ENCODE results near the gene STX4. TPM values are rescaled to one million over a fixed set of nuclear protein-coding genes. Genes with fewer than 3 reads are reported as not detected.
A peak's percentile ranks its signal among the peaks of the same experiment; 100 is the strongest.

Gene STX4
- total RNA-seq, 2 experiments from 2014 or later, result 29.2 to 35.9 TPM

DNA sequence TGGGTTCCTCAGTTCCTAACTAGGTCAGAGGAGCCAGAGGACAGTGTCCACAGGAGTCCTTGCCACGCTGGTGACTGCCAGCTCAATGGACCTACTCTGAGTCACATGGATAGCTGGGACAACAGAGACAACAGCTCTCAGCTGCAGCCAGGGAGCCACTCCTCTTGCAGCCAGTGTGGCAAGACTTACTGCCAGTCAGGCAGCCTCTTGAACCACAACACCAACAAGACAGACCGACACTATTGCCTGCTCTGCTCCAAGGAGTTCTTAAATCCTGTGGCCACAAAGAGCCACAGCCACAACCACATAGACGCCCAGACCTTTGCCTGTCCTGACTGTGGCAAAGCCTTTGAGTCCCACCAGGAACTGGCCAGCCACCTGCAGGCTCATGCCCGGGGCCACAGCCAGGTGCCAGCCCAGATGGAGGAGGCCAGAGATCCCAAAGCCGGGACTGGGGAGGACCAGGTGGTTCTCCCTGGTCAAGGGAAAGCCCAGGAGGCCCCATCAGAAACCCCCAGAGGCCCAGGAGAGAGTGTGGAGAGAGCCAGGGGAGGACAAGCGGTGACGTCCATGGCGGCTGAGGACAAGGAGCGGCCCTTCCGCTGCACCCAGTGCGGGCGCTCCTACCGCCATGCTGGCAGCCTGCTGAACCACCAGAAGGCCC, 47.5 kb downstream of the STX4 start:
- ATAC-seq (no peak), DNase-seq (no peak)
- H3K9me3 Mint-ChIP-seq (ENCODE audit: low read depth), result no peaks in the 10 kb centered on the region
- CTCF ChIA-PET, result interaction anchor here (0.8 kb wide), 1 partner anchor 96 kb away, joined by 3 read pairs; no protein-coding TSS in a partner anchor
- H3K4me1 Mint-ChIP-seq, result peaks cover 13% of the 10 kb centered on the region
- intact Hi-C loops (cut with DNase I, micrococcal nuclease), result no loop called here
- peaks cover 32% of the 10 kb centered on the region for H3K36me3 Mint-ChIP-seq (ENCODE audit: low read depth)
- no peak overlapping the region for H3K4me3 Mint-ChIP-seq
- H3K27me3 Mint-ChIP-seq, result no peaks in the 10 kb centered on the region
- H3K27ac Mint-ChIP-seq, result no peak overlapping the region
- POLR2A ChIA-PET, result no interaction called here

DNA sequence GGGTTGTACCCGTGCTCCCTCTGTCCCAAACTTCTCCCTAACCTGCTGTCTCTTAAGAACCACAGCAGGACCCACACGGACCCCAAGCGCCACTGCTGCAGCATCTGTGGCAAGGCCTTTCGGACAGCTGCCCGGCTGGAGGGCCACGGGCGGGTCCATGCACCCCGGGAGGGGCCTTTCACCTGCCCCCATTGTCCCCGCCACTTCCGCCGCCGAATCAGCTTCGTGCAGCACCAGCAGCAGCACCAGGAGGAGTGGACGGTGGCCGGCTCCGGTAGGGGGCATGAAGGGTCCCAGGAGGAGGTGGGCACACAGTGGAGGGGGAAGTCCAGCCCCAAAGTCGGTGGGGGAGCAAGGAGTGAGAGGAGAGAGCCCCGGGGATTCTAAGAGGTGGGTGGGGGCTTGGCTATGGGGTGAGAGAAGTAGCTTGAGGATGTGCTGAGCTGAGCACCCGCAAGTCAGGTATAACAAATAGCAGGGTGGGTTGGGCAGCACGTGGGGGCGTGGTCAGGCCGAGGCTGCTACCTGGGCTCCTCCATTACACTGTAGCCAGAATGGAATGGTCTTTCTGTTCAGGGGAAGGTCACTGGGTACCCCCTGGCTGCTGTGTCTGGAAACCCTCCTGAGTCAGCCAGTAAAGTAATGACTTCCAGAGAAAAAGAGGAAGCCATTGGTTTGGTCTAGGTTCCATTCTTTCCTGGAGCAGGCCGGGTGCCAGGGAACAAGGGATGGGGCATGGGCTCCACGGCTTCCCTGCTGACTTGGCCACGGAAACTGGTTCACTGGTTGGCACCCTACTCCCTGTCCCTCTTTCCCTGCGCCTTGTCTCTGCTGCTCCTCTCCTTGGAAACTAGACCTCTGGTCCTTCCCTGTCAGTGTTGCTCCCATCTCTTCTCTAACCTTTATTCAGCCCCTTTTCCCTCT, 48.3 kb downstream of the STX4 start:
- intact Hi-C loops (cut with DNase I, micrococcal nuclease), result no loop called here
- no peak overlapping the region for H3K4me3 Mint-ChIP-seq
- peaks cover 29% of the 10 kb centered on the region for H3K36me3 Mint-ChIP-seq (ENCODE audit: low read depth)
- H3K27me3 Mint-ChIP-seq, result no peaks in the 10 kb centered on the region
- POLR2A ChIA-PET, result no interaction called here
- peak overlapping the region; percentile 8 for H3K27ac Mint-ChIP-seq
- H3K9me3 Mint-ChIP-seq (ENCODE audit: low read depth), result no peaks in the 10 kb centered on the region
- ATAC-seq (no peak), DNase-seq (no peak)
- CTCF ChIA-PET, result no interaction called here
- H3K4me1 Mint-ChIP-seq, result peaks cover 8% of the 10 kb centered on the region

DNA sequence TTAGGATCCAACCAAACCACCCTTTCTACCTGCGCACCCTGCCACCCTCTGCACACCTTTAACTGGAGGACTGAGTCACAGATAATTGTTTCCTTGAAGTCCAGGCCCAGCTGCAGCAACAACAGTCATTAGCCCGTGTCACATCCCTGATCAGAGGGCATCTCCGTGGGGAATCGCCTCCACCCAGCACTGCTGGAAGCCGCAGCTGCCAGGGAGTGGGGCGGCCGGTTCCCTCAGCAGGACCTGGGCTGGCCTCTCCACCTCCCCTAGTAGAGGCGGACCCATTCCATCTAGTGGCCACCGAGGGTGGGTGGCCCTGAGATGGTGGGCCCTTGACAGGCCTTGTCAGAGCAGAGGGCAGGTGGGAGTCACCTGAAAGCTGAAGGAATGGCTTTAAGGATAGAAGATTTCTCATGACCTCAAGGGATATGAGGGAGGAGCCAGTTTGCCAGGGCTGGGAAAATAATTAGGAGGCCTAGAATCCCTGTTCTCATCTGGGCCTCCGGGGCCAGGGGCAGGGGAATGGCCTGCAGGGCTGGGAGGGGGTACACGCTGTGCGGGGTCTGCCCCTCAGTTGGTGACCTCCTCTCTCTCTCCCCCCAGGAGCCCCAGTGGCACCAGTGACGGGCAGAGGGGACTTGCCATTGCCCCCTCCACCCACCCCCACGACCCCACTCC, 49.1 kb downstream of the STX4 start:
- H3K27ac Mint-ChIP-seq, result peak overlapping the region; percentile 8
- H3K36me3 Mint-ChIP-seq (ENCODE audit: low read depth), result peaks cover 24% of the 10 kb centered on the region
- H3K4me1 Mint-ChIP-seq, result peaks cover 8% of the 10 kb centered on the region

DNA sequence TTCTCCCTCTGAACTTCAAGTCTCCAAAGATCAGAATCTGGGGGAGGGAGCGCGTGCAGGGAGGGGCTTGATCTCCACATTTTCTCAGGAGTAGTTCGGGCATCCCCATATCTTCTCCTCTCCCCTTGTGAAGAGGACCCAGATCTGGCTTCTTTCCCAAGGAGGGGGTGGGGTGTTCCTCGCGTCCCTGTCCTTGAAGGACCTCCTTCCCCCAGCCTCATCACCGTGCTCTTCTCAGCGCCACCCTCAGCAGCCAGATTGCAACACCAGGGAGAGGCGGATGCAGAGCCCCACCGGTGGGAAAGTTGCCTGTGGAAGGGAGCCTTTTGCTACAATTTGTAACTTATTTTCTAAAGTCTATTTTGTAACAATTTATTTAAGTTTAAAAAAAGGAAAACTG, 49.7 kb downstream of the STX4 start:
- H3K9me3 Mint-ChIP-seq (ENCODE audit: low read depth), result no peaks in the 10 kb centered on the region
- peaks cover 8% of the 10 kb centered on the region for H3K4me1 Mint-ChIP-seq
- ChIA-PET POLR2A (no interaction called here), CTCF (interaction anchor here (1.0 kb wide), 1 partner anchor 60 kb away, joined by 3 read pairs; no protein-coding TSS in a partner anchor)
- H3K36me3 Mint-ChIP-seq (ENCODE audit: low read depth), result peaks cover 18% of the 10 kb centered on the region
- DNase-seq, result no peak
- H3K4me3 Mint-ChIP-seq, result no peak overlapping the region
- H3K27me3 Mint-ChIP-seq, result no peaks in the 10 kb centered on the region
- no peak for ATAC-seq
- intact Hi-C loops (cut with DNase I, micrococcal nuclease), result no loop called here
- no peak overlapping the region for H3K27ac Mint-ChIP-seq

More for the DNA sequence above, 49.1 kb downstream of the STX4 start:
- no peak for ATAC-seq
- Mint-ChIP-seq H3K4me3 (no peak overlapping the region), H3K27me3 (no peaks in the 10 kb centered on the region), H3K9me3 (ENCODE audit: low read depth) (no peaks in the 10 kb centered on the region)
- intact Hi-C loops (cut with DNase I, micrococcal nuclease), result no loop called here
- CTCF ChIA-PET, result interaction anchor here (1.0 kb wide), 1 partner anchor 60 kb away, joined by 3 read pairs; no protein-coding TSS in a partner anchor
- DNase-seq, result no peak
- POLR2A ChIA-PET, result no interaction called here

DNA sequence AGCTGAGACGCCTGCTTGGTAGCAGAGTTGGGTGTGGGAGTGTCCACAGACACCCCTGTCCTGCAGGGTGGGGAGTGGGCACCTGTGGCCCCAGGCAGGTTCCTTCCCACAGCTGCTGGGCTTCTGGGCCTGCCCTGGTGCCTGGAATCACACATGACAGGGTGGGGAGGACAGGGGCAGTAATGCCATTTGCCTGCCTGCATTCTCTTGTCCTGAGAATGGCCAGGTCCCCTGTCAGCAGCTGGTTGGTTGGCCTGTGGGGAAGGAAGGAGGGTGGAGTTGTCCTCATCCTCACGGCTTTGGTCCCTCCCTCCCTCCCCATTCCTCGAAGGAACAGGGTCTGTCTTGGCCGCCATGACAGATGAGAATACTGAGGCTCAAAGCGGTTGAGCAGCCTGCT, 50.2 kb downstream of the STX4 start:
- POLR2A ChIA-PET, result no interaction called here
- H3K4me3 Mint-ChIP-seq, result no peak overlapping the region
- CTCF ChIA-PET, result interaction anchor here (1.0 kb wide), 1 partner anchor 59 kb away, joined by 3 read pairs; no protein-coding TSS in a partner anchor
- peaks cover 14% of the 10 kb centered on the region for H3K36me3 Mint-ChIP-seq (ENCODE audit: low read depth)
- intact Hi-C loops (cut with DNase I, micrococcal nuclease), result no loop called here
- H3K9me3 Mint-ChIP-seq (ENCODE audit: low read depth), result no peaks in the 10 kb centered on the region
- ATAC-seq (no peak), DNase-seq (no peak)
- no peak overlapping the region for H3K27ac Mint-ChIP-seq
- H3K4me1 Mint-ChIP-seq, result peaks cover 8% of the 10 kb centered on the region
- H3K27me3 Mint-ChIP-seq, result no peaks in the 10 kb centered on the region

DNA sequence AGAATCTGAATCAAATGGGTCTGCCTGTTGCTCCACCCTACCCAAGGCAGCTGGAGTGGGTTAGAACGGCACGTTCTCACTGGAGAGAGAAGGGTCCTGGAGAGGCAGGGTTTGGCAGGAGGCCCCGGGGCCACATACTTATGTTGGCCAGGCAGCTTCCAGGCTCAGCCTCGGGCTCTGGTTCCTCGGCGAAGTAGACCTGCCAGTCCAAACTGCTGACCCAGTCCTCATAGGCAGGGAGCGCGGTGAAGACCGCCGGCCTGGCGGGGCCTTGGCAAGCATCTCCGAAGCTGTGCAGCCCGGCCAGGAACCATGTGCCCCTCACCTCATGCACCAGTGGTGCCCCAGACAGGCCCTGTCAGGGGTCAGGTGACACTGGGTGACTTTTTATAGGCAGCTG, 50.6 kb downstream of the STX4 start:
- DNase-seq (no peak), ATAC-seq (no peak)
- Mint-ChIP-seq H3K4me1 (peaks cover 8% of the 10 kb centered on the region), H3K27me3 (no peaks in the 10 kb centered on the region), H3K9me3 (ENCODE audit: low read depth) (no peaks in the 10 kb centered on the region), H3K27ac (no peak overlapping the region), H3K4me3 (no peak overlapping the region), H3K36me3 (ENCODE audit: low read depth) (peaks cover 9% of the 10 kb centered on the region)
- POLR2A ChIA-PET, result no interaction called here
- CTCF ChIA-PET, result no interaction called here
- intact Hi-C loops (cut with DNase I, micrococcal nuclease), result no loop called here

DNA sequence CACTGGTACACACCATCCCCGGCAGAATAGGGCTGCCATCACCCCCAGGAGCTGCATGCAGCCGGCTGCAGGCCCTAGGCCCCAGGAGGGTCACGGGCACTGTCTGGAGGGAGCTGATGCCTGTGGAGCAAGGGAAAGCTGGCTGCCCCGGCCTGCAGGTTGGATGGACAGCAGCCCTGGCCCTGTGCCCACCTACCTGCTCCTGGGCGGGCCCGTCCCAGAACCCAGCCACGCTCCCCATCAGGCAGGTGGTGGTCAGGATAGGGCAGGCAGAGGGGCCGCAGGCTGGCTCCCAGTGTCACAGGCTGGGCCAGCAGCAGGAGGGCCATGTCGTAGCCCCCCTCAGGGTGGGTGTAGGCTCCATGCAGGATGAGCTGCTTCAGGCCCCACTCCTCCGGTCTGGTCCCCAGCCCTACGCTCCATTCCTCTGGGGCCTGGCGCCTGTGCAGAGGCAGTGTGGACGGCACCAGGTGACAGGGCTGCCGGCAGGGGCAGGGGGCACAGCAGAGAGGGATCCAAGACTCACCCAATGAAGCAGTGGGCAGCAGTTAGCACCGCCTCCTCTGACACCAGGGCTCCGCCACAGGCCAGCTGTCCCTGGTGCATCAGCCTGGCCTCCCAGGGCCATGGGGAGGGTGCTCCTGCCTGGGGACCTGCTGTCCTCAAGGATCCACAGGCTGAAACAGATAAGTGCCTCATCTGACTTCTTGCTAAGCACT, 51.4 kb downstream of the STX4 start:
- ChIA-PET CTCF (no interaction called here), POLR2A (interaction anchor here (1.2 kb wide), 1 partner anchor 11 kb away, joined by 4 read pairs; the partner anchor contains the start of genes ZNF646 and ZNF668)

DNA sequence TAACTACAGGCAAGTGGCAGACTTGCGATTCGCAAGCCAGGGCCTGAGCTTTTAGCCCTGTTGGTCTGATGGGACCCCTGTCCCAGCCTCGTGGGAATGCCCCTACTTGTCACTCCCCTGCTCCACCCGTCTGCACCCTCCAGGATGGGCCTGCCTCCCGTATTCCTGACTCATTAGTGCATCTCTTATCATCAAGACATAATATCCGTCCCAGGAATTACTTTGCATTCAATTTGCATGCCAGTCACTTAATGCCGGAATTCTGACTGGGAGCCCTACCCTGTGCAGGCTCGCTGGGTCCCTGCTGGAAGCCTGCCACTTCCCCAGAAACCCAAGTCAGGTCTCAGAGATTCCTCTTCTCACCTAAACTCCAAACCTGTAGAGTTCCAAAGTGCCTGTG, 52.1 kb downstream of the STX4 start:
- CTCF ChIA-PET, result interaction anchor here (0.7 kb wide), 1 partner anchor 14 kb away, joined by 3 read pairs; no protein-coding TSS in a partner anchor

More for the DNA sequence above, 51.4 kb downstream of the STX4 start:
- H3K36me3 Mint-ChIP-seq (ENCODE audit: low read depth), result peaks cover 8% of the 10 kb centered on the region
- no peak for DNase-seq
- H3K4me3 Mint-ChIP-seq, result no peak overlapping the region
- no peak overlapping the region for H3K27ac Mint-ChIP-seq
- intact Hi-C loops (cut with DNase I, micrococcal nuclease), result no loop called here
- no peaks in the 10 kb centered on the region for H3K27me3 Mint-ChIP-seq
- no peak for ATAC-seq
- no peaks in the 10 kb centered on the region for H3K9me3 Mint-ChIP-seq (ENCODE audit: low read depth)
- peaks cover 8% of the 10 kb centered on the region for H3K4me1 Mint-ChIP-seq

DNA sequence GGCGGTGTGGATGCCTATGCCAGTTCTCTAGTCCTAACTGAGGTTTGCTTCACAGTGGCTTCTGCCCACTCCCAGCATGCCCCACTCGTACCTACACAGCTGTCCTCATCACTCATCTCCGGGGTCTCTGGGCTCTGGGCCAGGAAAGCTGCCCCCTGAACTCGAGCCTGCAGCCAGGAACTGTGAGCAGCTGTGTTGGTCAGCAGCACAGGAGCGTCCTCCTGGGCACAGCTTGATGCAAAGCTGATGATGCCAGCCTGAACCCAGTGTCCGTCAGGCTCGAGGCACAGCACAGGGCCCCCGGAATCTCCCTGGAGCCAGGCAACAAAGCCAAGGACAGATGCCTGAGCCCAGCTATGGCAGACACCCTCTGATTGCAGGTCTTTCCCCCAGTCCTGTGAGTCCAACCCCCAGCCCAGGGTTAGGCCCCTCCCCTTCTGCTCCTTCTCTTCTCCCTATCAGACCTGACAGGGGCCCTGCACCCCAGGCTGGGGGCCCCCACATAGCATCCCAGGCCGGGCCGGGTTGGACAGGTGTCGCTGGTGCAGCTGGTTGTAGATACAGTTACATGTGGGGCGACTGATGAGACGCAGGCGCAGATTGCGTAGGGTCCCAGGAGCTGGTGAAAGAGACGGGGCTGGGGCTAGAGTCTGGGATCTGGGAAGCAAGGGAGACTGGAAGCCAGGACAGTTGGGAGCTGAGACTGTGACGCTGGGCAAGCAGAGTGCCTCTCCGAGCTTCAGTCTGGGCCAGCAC, 52.7 kb downstream of the STX4 start:
- CTCF ChIA-PET, result interaction anchor here (0.7 to 0.9 kb wide), 2 partner anchors 13 to 101 kb away, joined by 3 read pairs; partner anchors contain the start of gene HSD3B7
- ATAC-seq (no peak), DNase-seq (no peak)

More for the DNA sequence above, 52.1 kb downstream of the STX4 start:
- H3K36me3 Mint-ChIP-seq (ENCODE audit: low read depth), result peaks cover 8% of the 10 kb centered on the region
- no peak for DNase-seq
- POLR2A ChIA-PET, result interaction anchor here (1.2 kb wide), 1 partner anchor 11 kb away, joined by 4 read pairs; the partner anchor contains the start of genes ZNF646 and ZNF668
- H3K27ac Mint-ChIP-seq, result no peak overlapping the region
- intact Hi-C loops (cut with DNase I, micrococcal nuclease), result no loop called here
- no peaks in the 10 kb centered on the region for H3K27me3 Mint-ChIP-seq
- no peaks in the 10 kb centered on the region for H3K9me3 Mint-ChIP-seq (ENCODE audit: low read depth)
- no peak overlapping the region for H3K4me3 Mint-ChIP-seq
- peaks cover 8% of the 10 kb centered on the region for H3K4me1 Mint-ChIP-seq
- ATAC-seq, result no peak

DNA sequence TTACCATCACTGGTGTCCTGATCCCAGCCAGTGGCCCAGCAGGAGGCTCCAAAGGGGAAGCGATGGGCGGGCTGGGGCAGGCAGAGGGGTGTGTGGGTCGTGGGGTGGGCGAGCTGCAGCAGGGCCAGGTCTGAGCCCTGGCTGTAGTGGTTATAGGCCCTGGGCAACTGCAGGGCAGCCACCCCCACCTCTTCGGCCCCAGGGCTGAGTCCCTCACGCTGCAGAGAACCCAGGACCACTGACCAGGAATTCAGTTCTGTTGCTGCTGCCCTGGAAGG, 53.2 kb downstream of the STX4 start:
- DNase-seq (no peak), ATAC-seq (no peak)
- no peaks in the 10 kb centered on the region for H3K9me3 Mint-ChIP-seq (ENCODE audit: low read depth)
- POLR2A ChIA-PET, result no interaction called here
- intact Hi-C loops (cut with DNase I, micrococcal nuclease), result no loop called here
- H3K4me3 Mint-ChIP-seq, result no peak overlapping the region
- CTCF ChIA-PET, result interaction anchor here (0.9 kb wide), 1 partner anchor 102 kb away, joined by 3 read pairs; the partner anchor contains the start of gene HSD3B7
- no peaks in the 10 kb centered on the region for H3K27me3 Mint-ChIP-seq
- H3K36me3 Mint-ChIP-seq (ENCODE audit: low read depth), result peaks cover 12% of the 10 kb centered on the region
- H3K27ac Mint-ChIP-seq, result no peak overlapping the region
- H3K4me1 Mint-ChIP-seq, result peaks cover 7% of the 10 kb centered on the region

More for the DNA sequence above, 52.7 kb downstream of the STX4 start:
- Mint-ChIP-seq H3K9me3 (ENCODE audit: low read depth) (no peaks in the 10 kb centered on the region), H3K4me3 (no peak overlapping the region), H3K27ac (no peak overlapping the region), H3K4me1 (peaks cover 7% of the 10 kb centered on the region), H3K27me3 (no peaks in the 10 kb centered on the region), H3K36me3 (ENCODE audit: low read depth) (peaks cover 9% of the 10 kb centered on the region)
- POLR2A ChIA-PET, result interaction anchor here (1.2 kb wide), 1 partner anchor 12 kb away, joined by 4 read pairs; the partner anchor contains the start of genes ZNF646 and ZNF668
- intact Hi-C loops (cut with DNase I, micrococcal nuclease), result no loop called here

Data from activated CD4-positive, alpha-beta T cell treated with anti-CD3 and anti-CD28 coated beads for 36 hours (primary cell).